ENCODE data around the gene KIAA1191. TPM values are rescaled to one million over a fixed set of nuclear protein-coding genes. Genes with fewer than 3 reads are reported as not detected.

KIAA1191 gene
- total RNA-seq, 1 experiment from 2014 or later: 92.7 TPM

- H3K9me3 Mint-ChIP-seq: no peaks in the 10 kb centered on the region
- H3K36me3 Mint-ChIP-seq: no peaks in the 10 kb centered on the region
- H3K27me3 Mint-ChIP-seq (ENCODE audit: low read depth): no peaks in the 10 kb centered on the region
- no peak overlapping the region for H3K4me3 Mint-ChIP-seq
- no peak for DNase-seq (ENCODE audit: low spot score)
- CTCF ChIA-PET: interaction anchor here (1.0 kb wide), 2 partner anchors 38 to 128 kb away, joined by 3 to 5 read pairs; partner anchors contain the start of gene RNF44
- peaks cover 3% of the 10 kb centered on the region for H3K4me1 Mint-ChIP-seq
- ATAC-seq: no peak
- POLR2A ChIA-PET: no interaction called here
- H3K27ac Mint-ChIP-seq: no peak overlapping the region
- TF ChIP-seq ARID4B (CRISPR knock-in tag; IDR thresholded peaks at IDR 0.05; ENCODE audit: borderline replicate concordance) (no peak), JUN (CRISPR knock-in tag; IDR thresholded peaks at IDR 0.05) (no peak), ZNF671 (CRISPR knock-in tag; IDR thresholded peaks at IDR 0.05) (no peak), PREB (CRISPR knock-in tag; IDR thresholded peaks at IDR 0.05; ENCODE audit: borderline replicate concordance) (no peak), ZBTB43 (CRISPR knock-in tag; IDR thresholded peaks at IDR 0.05) (no peak), GTF2I (CRISPR knock-in tag; conservative IDR thresholded peaks at IDR 0.05) (no peak), AR (CRISPR knock-in tag; IDR thresholded peaks at IDR 0.05) (no peak), ATF6 (CRISPR knock-in tag; IDR thresholded peaks at IDR 0.05) (no peak), RORB (CRISPR knock-in tag; IDR thresholded peaks at IDR 0.05) (no peak), GRHL2 (CRISPR knock-in tag; IDR thresholded peaks at IDR 0.05; ENCODE audit: insufficient replicate concordance, severe bottlenecking) (no peak), ZNF416 (CRISPR knock-in tag; IDR thresholded peaks at IDR 0.05) (no peak), CTCF (IDR thresholded peaks at IDR 0.05) (no peak), USF1 (CRISPR knock-in tag; IDR thresholded peaks at IDR 0.05) (no peak), ZNF512 (CRISPR knock-in tag; IDR thresholded peaks at IDR 0.05; ENCODE audit: borderline replicate concordance) (no peak), ZNF263 (CRISPR knock-in tag; IDR thresholded peaks at IDR 0.05; ENCODE audit: low read depth) (no peak), SP1 (CRISPR knock-in tag; conservative IDR thresholded peaks at IDR 0.05) (no peak), MLX (CRISPR knock-in tag; IDR thresholded peaks at IDR 0.05) (no peak), TEAD4 (CRISPR knock-in tag; IDR thresholded peaks at IDR 0.05) (no peak), HMGXB4 (CRISPR knock-in tag; IDR thresholded peaks at IDR 0.05) (no peak)
Measured at GRCh38 chr5:176409765-176410164, 48.2 kb upstream of the KIAA1191 start.

Data from WTC11 (cell line).